ENCODE results near the gene POLG.

DNA sequence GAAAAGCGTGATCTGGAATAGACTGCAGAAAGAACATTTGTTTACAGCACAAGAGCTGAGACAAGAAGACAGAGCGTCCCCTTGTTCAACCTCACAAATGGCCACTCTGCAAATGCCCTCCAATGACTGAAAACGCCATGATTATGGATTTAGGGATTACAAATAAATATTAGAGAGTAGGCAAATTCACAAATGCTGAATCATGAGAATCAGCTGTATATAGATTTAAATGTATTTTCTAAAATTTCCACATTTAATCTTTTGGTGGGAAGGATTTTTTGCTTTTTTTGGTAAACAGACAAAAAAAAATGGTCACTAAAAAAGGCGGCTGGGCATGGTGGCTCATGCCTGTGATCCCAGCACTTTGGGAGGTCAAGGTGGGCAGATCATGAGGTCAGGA is 10.6 kb upstream of the POLG start:
- no peak for TF ChIP-seq POLR2A (IDR thresholded peaks at IDR 0.05; ENCODE audit: low read depth, low read length)
- no peak for TF ChIP-seq TAF1 (IDR thresholded peaks at IDR 0.05; ENCODE audit: borderline replicate concordance, low read depth, low read length)
- TF ChIP-seq POLR2AphosphoS5 (IDR thresholded peaks at IDR 0.05; ENCODE audit: low read depth, low read length), result no peak

Data from GM12892 (cell line).